ENCODE results near the gene ANKS1A. TPM values are rescaled to one million over a fixed set of nuclear protein-coding genes. Genes with fewer than 3 reads are reported as not detected.

ANKS1A gene
- total and polyA plus RNA-seq, 10 donors: 5.1 to 68.9 (median 45.6) TPM

DNA sequence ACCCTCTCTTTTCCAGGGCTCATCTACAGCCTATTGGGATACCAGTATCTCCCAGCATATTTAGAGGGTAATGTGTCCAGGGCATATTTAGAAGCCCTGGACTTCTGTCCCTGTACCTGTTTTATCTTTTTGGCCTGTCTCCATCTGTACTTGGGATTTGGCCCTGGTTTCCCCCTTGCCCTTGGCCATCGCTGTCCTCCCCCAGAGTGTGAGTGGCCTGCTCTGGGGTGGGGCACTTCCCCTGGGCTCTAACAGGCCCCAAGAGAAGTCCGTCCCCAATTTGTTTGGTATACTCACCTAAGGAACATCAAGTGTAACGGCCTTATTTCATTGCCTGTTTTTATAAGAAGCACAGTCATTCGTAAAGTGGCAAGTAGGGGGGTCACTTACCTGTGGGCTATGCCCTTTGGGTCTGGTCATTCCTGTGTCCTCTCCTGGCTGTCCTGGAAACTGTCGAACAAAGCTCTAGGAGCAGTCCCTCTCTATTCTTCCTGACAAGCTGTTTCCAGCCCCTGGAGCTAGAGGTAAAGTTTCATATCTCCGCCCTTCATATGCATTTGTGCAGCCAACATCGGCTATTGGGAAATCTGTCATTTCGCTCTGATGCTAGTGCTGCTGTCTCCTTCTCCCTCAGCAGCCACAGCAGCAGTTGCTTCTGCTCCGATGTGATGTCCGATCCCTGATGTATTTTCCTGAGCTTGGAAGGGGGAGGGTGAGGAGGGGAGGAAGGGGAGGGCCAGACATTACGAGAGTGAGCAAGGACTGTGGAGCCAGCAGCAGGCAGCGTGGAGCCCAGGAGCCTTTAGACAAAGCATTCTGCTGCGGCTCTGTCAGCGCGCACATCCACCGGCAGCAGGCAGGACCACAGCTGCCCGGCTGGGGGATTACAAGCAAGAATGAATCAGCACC is 168.6 kb downstream of the ANKS1A start:
- DNase-seq: peak; percentile 56
- Histone ChIP-seq H3K4me3 (no peak overlapping the region), H3K36me3 (peaks cover 0 to 100% (median 58%) of the 10 kb centered on the region in 6 donors), H3K9me3 (no peaks in the 10 kb centered on the region), H3K27ac (peak overlapping the region in 1 of 8 donors; percentile 33), H3K4me1 (peaks cover 0 to 69% (median 24%) of the 10 kb centered on the region in 6 donors), H3K27me3 (replicated peaks in 1 of 7) (no peaks in the 10 kb centered on the region)
- TF ChIP-seq POLR2AphosphoS5 (IDR thresholded peaks at IDR 0.05) (peak in 2 of 3 donors; percentile 16 to 48), POLR2A (IDR thresholded peaks at IDR 0.05) (no peak)
- intact Hi-C loops (cut with DNase I; ENCODE audit: low total_unique reads): no loop called here
- WGBS, 5 donors: 64 to 73% (median 71%) methylated on average over 16 to 17 of the region's 17 CpGs

DNA sequence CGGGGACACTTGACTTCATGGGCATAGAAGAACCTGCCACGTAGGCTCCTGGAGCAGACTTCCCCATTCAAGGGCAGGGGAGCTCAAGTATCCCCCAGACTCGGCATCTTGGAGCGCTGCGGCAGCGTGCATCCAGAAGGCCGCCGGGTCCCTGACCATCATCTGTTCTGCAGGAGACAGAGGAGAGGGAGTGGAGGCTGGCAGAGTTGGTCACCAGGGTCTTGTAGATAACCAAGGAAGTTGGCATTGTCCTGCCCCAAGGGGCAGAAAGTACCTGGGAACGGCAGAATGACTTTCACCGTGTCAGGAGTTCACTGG is 169.3 kb downstream of the ANKS1A start:
- Histone ChIP-seq H3K9me3 (no peaks in the 10 kb centered on the region), H3K4me3 (no peak overlapping the region), H3K4me1 (peaks cover 0 to 69% (median 24%) of the 10 kb centered on the region in 6 donors), H3K27me3 (replicated peaks in 1 of 7) (no peaks in the 10 kb centered on the region), H3K36me3 (peaks cover 0 to 100% (median 62%) of the 10 kb centered on the region in 6 donors), H3K27ac (no peak overlapping the region)
- 81 to 87% (median 82%) methylated on average over 9 to 10 of the region's 10 CpGs for WGBS, 5 donors
- TF ChIP-seq POLR2A (IDR thresholded peaks at IDR 0.05) (no peak), POLR2AphosphoS5 (IDR thresholded peaks at IDR 0.05) (peak in 1 of 3 donors; percentile 29)
- TF ChIP-seq, protein P1, sequence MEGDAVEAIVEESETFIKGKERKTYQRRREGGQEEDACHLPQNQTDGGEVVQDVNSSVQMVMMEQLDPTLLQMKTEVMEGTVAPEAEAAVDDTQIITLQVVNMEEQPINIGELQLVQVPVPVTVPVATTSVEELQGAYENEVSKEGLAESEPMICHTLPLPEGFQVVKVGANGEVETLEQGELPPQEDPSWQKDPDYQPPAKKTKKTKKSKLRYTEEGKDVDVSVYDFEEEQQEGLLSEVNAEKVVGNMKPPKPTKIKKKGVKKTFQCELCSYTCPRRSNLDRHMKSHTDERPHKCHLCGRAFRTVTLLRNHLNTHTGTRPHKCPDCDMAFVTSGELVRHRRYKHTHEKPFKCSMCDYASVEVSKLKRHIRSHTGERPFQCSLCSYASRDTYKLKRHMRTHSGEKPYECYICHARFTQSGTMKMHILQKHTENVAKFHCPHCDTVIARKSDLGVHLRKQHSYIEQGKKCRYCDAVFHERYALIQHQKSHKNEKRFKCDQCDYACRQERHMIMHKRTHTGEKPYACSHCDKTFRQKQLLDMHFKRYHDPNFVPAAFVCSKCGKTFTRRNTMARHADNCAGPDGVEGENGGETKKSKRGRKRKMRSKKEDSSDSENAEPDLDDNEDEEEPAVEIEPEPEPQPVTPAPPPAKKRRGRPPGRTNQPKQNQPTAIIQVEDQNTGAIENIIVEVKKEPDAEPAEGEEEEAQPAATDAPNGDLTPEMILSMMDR (IDR thresholded peaks at IDR 0.05 in 8 of 11, conservative IDR thresholded peaks at IDR 0.05 in 3 of 11): no peak
- peak; percentile 56 for DNase-seq
- intact Hi-C loops (cut with DNase I; ENCODE audit: low total_unique reads): no loop called here

DNA sequence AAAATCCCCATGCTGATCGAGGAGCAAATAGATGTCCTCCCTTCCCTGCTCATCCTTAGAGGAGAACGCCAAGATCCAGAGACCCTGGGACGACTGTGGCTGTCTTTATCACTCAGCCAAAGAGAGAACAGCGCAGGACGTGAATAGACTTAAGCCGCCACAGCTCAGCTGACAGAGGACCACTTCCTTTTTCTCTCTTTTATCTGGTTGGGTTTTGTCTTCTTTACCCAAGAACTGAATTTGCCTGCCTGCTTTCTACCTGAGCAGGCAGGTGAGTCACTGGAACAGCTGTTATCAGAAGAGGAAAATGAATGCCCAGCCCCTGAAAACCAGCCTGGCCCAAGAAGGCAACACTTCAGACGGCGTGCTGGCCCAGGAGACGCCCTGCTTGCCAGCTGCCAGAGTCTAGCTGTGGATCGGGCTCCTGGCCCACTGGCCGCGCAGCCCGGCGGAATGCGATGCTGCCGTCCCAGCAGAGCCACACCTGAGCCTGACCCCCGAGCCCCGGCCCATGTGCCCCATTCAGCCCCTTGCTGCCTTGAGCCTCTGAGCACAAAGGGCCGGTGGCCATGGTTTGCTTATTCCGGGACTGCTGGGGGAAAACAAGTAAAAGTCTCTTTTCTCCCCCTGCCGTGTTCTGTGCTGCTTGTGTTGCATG is 169.9 kb downstream of the ANKS1A start:
- H3K4me1 ChIP-seq: peaks cover 0 to 71% (median 24%) of the 10 kb centered on the region in 6 donors
- H3K27ac ChIP-seq: no peak overlapping the region
- TF ChIP-seq POLR2A (IDR thresholded peaks at IDR 0.05) (no peak), POLR2AphosphoS5 (IDR thresholded peaks at IDR 0.05) (no peak)
- TF ChIP-seq, protein P1 (IDR thresholded peaks at IDR 0.05 in 8 of 11, conservative IDR thresholded peaks at IDR 0.05 in 3 of 11): no peak
- H3K4me3 ChIP-seq: no peak overlapping the region
- no peaks in the 10 kb centered on the region for H3K9me3 ChIP-seq
- DNase-seq: peak; percentile 63
- H3K36me3 ChIP-seq: peaks cover 0 to 100% (median 57%) of the 10 kb centered on the region in 6 donors
- intact Hi-C loops (cut with DNase I; ENCODE audit: low total_unique reads): no loop called here
- WGBS, 5 donors: 74 to 84% (median 77%) methylated on average over 16 to 21 of the region's 21 CpGs
- H3K27me3 ChIP-seq (replicated peaks in 1 of 7): no peaks in the 10 kb centered on the region

DNA sequence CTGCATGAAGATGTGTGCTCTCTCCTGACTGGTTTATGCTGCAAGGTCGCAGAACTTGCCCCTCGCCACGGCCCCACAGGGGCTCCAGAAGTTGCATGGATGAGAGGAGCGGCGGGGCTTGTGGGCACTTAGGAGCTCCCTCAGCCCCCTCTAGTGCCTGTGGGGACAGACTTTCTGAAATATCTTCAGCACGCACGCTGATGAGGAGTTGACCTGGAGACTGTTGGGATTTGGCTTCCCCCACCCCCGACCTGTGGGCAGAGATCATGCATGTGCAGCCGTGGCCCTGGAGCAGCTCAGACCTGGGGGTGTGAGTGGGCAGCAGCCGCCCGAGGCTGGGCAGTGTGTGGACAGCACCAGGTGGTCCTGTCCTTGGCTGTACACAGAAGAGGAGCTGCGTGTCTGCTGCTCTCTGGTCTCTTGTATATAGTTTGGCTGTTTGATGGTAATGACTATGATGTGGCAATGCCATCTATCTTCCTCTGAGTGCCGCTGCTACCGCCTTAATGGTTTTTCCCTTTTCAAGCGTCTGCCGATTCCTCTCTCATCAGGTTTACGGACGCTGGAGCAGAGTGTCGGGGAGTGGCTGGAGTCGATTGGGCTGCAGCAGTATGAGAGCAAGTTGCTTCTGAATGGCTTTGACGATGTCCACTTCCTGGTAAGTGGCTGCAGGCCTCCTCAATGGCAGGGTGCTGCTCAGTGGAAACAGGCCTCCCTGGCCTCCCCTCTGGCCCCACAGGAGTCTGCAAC is 170.7 kb downstream of the ANKS1A start:
- Histone ChIP-seq H3K27me3 (replicated peaks in 1 of 7) (no peaks in the 10 kb centered on the region), H3K4me1 (peaks cover 0 to 72% (median 27%) of the 10 kb centered on the region in 6 donors), H3K27ac (no peak overlapping the region), H3K4me3 (no peak overlapping the region), H3K9me3 (no peaks in the 10 kb centered on the region), H3K36me3 (peaks cover 0 to 100% (median 56%) of the 10 kb centered on the region in 6 donors)
- peak; percentile 53 for DNase-seq
- peak in 1 of 3 donors; percentile 6 for TF ChIP-seq POLR2AphosphoS5 (IDR thresholded peaks at IDR 0.05)
- TF ChIP-seq, protein P1 (IDR thresholded peaks at IDR 0.05 in 8 of 11, conservative IDR thresholded peaks at IDR 0.05 in 3 of 11): no peak
- intact Hi-C loops (cut with DNase I; ENCODE audit: low total_unique reads): loop anchor here (10.0 kb wide), 1 partner anchor 45 kb away; no protein-coding TSS in a partner anchor
- 85 to 94% (median 90%) methylated on average over 10 to 21 of the region's 21 CpGs for WGBS, 5 donors
